Lung (tissue), 12 donors: ENCODE measurements around the gene MLST8. TPM values are rescaled to one million over a fixed set of nuclear protein-coding genes. Genes with fewer than 3 reads are reported as not detected.

Experiments used
- ATAC-seq: fragments of 200-7000 bp; cut with Tn5 transposase; one replicate; pipeline ENCODE4 v1.9.1; 2020; ENCODE audit warnings: moderate number of reproducible peaks; ENCODE audit not compliant: insufficient read depth, low FRiP score
- DNase-seq, 3 donors: peaks; one replicate each; pipeline ENCODE4 v3.0.0-alpha.2; 2013 to 2017
- H3K27ac ChIP-seq, 2 donors: one replicate each; pipeline ENCODE4 v1.5.1; 2013; ENCODE audit warnings: mild to moderate bottlenecking in 2 of 2, moderate library complexity in 2 of 2, control low read depth in 1 of 2, inconsistent platforms in 1 of 2, low read depth in 1 of 2, low read length in 1 of 2
- H3K27me3 ChIP-seq, 3 donors: one replicate each; pipeline ENCODE4 v1.5.1; 2013; ENCODE audit warnings: low read length in 2 of 3; ENCODE audit not compliant: control insufficient read depth in 3 of 3, insufficient read depth in 3 of 3
- H3K36me3 ChIP-seq, 4 donors: one replicate each; pipeline ENCODE4 v1.5.1; 2013; ENCODE audit warnings: low read length in 4 of 4, mild to moderate bottlenecking in 1 of 4, moderate library complexity in 1 of 4; ENCODE audit not compliant: control insufficient read depth in 4 of 4, insufficient read depth in 4 of 4
- H3K4me1 ChIP-seq, 5 donors: one replicate each; pipeline ENCODE4 v1.5.1; 2013; ENCODE audit warnings: low read length in 5 of 5, mild to moderate bottlenecking in 2 of 5, moderate library complexity in 1 of 5; ENCODE audit not compliant: control insufficient read depth in 5 of 5, insufficient read depth in 5 of 5
- H3K4me3 ChIP-seq: one replicate; pipeline ENCODE4 v1.5.1; 2013; ENCODE audit warnings: mild to moderate bottlenecking, control low read depth, moderate library complexity
- H3K9ac ChIP-seq, 2 donors: one replicate each; pipeline ENCODE4 v1.5.1; 2013; ENCODE audit warnings: low read length in 2 of 2, control low read depth in 1 of 2; ENCODE audit not compliant: insufficient read depth in 1 of 2
- H3K9me3 ChIP-seq, 4 donors: one replicate each; pipeline ENCODE4 v1.5.1; 2013; ENCODE audit warnings: low read length in 3 of 4, mild to moderate bottlenecking in 1 of 4, moderate library complexity in 1 of 4; ENCODE audit not compliant: control insufficient read depth in 4 of 4, insufficient read depth in 3 of 4
- CTCF ChIP-seq: IDR thresholded peaks from 2 replicates; pipeline ENCODE4 v1.5.1; 2012; ENCODE audit warnings: mild to moderate bottlenecking; ENCODE audit errors: control extremely low read depth, extremely low read depth
- WGBS, 2 donors: extraction: QIAGEN DNeasy Blood & Tissue Kit; methylation state at CpG; one replicate each; pipeline ENCODE4 v1.1.7; 2013; 5-methylcytosine and 5-hydroxymethylcytosine counted together
- polyA plus RNA-seq, 2 donors: library from polyadenylated mRNA; stranded (reverse); fragments of 200-250 nt; gene quantifications; one replicate each; pipeline ENCODE4 v1.2.1, GENCODE V29; 2013
- total RNA-seq, 2 donors: library from RNA; depleted of rRNA in 1 of 2; stranded (reverse); fragments of >200 nt in 1 of 2; gene quantifications; one replicate each; pipeline ENCODE4 v1.2.1, GENCODE V29; 2014 to 2021
- donor health status: control.
- donor health status: control.
- donor health status: Bipolar disorder and iron deficiency.
- donor health status: healthy.
- donor health status: DM: yes; HTN: yes; CAD: no.

Gene MLST8
- total and polyA plus RNA-seq, 4 donors = 17.2 to 48.9 (median 41.2) TPM

GRCh38 chr16:2187212-2187611, 18.0 kb upstream of the MLST8 start:
- Histone ChIP-seq H3K9me3 (no peaks in the 10 kb centered on the region), H3K4me1 (no peaks in the 10 kb centered on the region), H3K27me3 (no peaks in the 10 kb centered on the region), H3K9ac (no peak overlapping the region), H3K36me3 (no peaks in the 10 kb centered on the region), H3K27ac (no peak overlapping the region), H3K4me3 (no peak overlapping the region)
- DNase-seq (no peak), ATAC-seq (no peak)
- 82 to 86% methylated on average over 17 of the region's 17 CpGs for WGBS, 2 donors
- TF ChIP-seq CTCF = no peak

- Histone ChIP-seq H3K9me3 (no peaks in the 10 kb centered on the region), H3K9ac (no peak overlapping the region), H3K4me3 (no peak overlapping the region), H3K27me3 (no peaks in the 10 kb centered on the region), H3K27ac (no peak overlapping the region), H3K36me3 (no peaks in the 10 kb centered on the region), H3K4me1 (no peaks in the 10 kb centered on the region)
- no peak for ATAC-seq
- no peak for TF ChIP-seq CTCF
- DNase-seq = no peak
- 93 to 96% methylated on average over 8 of the region's 8 CpGs for WGBS, 2 donors
Measured at GRCh38 chr16:2188395-2188794, 16.9 kb upstream of the MLST8 start.

- Histone ChIP-seq H3K9ac (no peak overlapping the region), H3K4me3 (no peak overlapping the region), H3K4me1 (no peaks in the 10 kb centered on the region), H3K27me3 (peaks cover 0 to 8% (median 0%) of the 10 kb centered on the region in 3 donors), H3K9me3 (no peaks in the 10 kb centered on the region), H3K27ac (no peak overlapping the region), H3K36me3 (no peaks in the 10 kb centered on the region)
- TF ChIP-seq CTCF = no peak
- 93% methylated on average over 24 to 25 of the region's 25 CpGs for WGBS, 2 donors
- ATAC-seq (no peak), DNase-seq (no peak)
Measured at GRCh38 chr16:2189252-2189893, 15.9 kb upstream of the MLST8 start.
